Measurements from ENCODE around the gene COL12A1.
A peak's percentile ranks its signal among the peaks of the same experiment; 100 is the strongest.
"Not testable (repeated sequence)": the region's sequence is repeated elsewhere in the genome, so short reads cannot be mapped to it uniquely, and the experiment has no call there.

The COL12A1 gene

GRCh38 chr6:75201901-75202672 is 3.8 kb downstream of the COL12A1 start:
- Histone ChIP-seq H3K9me3 (ENCODE audit: insufficient read depth, low read depth, low read length) (no peaks in the 10 kb centered on the region), H3K27me3 (ENCODE audit: insufficient read depth, low read length) (peaks cover 76% of the 10 kb centered on the region), H3K9ac (ENCODE audit: low read depth, low read length) (no peak overlapping the region; the same call in 1 of the 2 replicates), H3K4me3 (ENCODE audit: low read length) (peak overlapping the region; percentile 55), H3K36me3 (ENCODE audit: insufficient read depth, low read length) (no peaks in the 10 kb centered on the region), H3K27ac (ENCODE audit: low read depth, low read length) (no peak overlapping the region), H3K4me1 (ENCODE audit: insufficient read depth, low read length) (peaks cover 13% of the 10 kb centered on the region; the same call in 1 of the 2 replicates)
- 2% methylated on average over 46 of the region's 46 CpGs for WGBS

DNA sequence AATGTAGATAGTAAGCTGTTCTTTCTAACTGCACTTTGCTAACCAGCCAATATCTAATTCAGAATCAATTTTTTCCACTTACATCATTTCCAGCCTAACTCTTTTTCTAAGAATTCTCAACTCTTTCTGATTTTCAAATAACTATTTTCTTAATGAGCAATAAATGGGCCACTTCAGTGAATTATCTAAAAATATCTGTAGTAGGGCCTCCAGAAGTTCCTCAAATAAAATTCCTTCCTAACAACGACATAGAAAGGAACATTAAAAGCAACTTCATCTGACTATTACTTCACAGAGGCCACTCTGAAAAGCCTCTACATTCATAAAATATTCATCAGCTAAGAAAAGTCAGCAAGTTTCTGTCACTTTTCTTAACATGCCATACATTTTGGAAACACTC is 4.8 kb downstream of the COL12A1 start:
- Histone ChIP-seq H3K4me3 (ENCODE audit: low read length) (0 out of 2 replicates have a peak overlapping the region, but pooled peaks have one; percentile 55), H3K36me3 (ENCODE audit: insufficient read depth, low read length) (no peaks in the 10 kb centered on the region), H3K27me3 (ENCODE audit: insufficient read depth, low read length) (peaks cover 65% of the 10 kb centered on the region), H3K9me3 (ENCODE audit: insufficient read depth, low read depth, low read length) (no peaks in the 10 kb centered on the region), H3K9ac (ENCODE audit: low read depth, low read length) (no peak overlapping the region), H3K4me1 (ENCODE audit: insufficient read depth, low read length) (peaks cover 13% of the 10 kb centered on the region; the same call in 1 of the 2 replicates), H3K27ac (ENCODE audit: low read depth, low read length) (no peak overlapping the region)
- 64% methylated on average over 1 of the region's 1 CpG for WGBS

- H3K4me3 ChIP-seq (ENCODE audit: low read length) = no peak overlapping the region
- H3K9me3 ChIP-seq (ENCODE audit: insufficient read depth, low read depth, low read length) = no peaks in the 10 kb centered on the region
- peaks cover 13% of the 10 kb centered on the region; the same call in 1 of the 2 replicates for H3K4me1 ChIP-seq (ENCODE audit: insufficient read depth, low read length)
- 88% methylated on average over 3 of the region's 3 CpGs for WGBS
- H3K27ac ChIP-seq (ENCODE audit: low read depth, low read length) = no peak overlapping the region
- H3K27me3 ChIP-seq (ENCODE audit: insufficient read depth, low read length) = peaks cover 54% of the 10 kb centered on the region
- H3K36me3 ChIP-seq (ENCODE audit: insufficient read depth, low read length) = no peaks in the 10 kb centered on the region
- H3K9ac ChIP-seq (ENCODE audit: low read depth, low read length) = no peak overlapping the region
Measured at GRCh38 chr6:75199889-75200288, 6.0 kb downstream of the COL12A1 start.

DNA sequence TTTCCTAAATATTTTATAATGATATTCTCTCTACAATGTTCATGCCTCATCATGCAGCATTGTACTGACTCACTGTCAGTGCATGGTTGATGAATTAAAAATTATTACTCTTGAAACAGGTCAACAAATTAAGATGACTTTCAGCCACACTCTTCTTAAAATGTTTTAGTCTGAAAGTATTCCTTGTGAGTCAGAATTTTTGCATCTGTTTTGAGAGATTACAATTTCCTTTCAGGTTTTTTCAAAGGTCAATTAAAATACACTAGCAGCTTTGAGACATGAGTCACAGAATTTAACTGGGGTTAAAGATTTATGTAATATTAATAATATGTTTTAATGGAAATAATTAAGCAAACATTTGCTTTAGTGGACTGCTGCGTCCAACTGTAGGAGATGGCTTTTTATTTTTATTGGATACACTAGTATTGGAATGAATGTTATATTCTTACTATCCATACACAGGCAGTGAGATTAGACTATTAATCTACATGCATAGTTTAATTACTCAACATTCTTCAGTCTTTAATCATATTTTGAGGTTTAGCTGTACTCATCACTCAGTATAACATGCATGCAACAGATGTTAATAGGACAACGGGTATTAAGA is 9.7 kb downstream of the COL12A1 start:
- Histone ChIP-seq H3K36me3 (ENCODE audit: insufficient read depth, low read length) (no peaks in the 10 kb centered on the region), H3K9me3 (ENCODE audit: insufficient read depth, low read depth, low read length) (no peaks in the 10 kb centered on the region), H3K4me3 (ENCODE audit: low read length) (no peak overlapping the region), H3K4me1 (ENCODE audit: insufficient read depth, low read length) (no peaks in the 10 kb centered on the region), H3K27me3 (ENCODE audit: insufficient read depth, low read length) (peaks cover 17% of the 10 kb centered on the region), H3K27ac (ENCODE audit: low read depth, low read length) (no peak overlapping the region), H3K9ac (ENCODE audit: low read depth, low read length) (no peak overlapping the region)
- WGBS = no CpG with 5 or more reads among the region's 2 CpGs

- H3K4me3 ChIP-seq (ENCODE audit: low read length) = no peak overlapping the region
- H3K4me1 ChIP-seq (ENCODE audit: insufficient read depth, low read length) = no peaks in the 10 kb centered on the region
- no peaks in the 10 kb centered on the region; the same call in 1 of the 2 replicates for H3K36me3 ChIP-seq (ENCODE audit: insufficient read depth, low read length)
- no peak overlapping the region for H3K9ac ChIP-seq (ENCODE audit: low read depth, low read length)
- no peaks in the 10 kb centered on the region for H3K27me3 ChIP-seq (ENCODE audit: insufficient read depth, low read length)
- 86% methylated on average over 2 of the region's 3 CpGs for WGBS
- H3K9me3 ChIP-seq (ENCODE audit: insufficient read depth, low read depth, low read length) = peaks cover 2% of the 10 kb centered on the region; the same call in 1 of the 2 replicates
- no peak overlapping the region for H3K27ac ChIP-seq (ENCODE audit: low read depth, low read length)
Measured at GRCh38 chr6:75188221-75188925, 17.5 kb downstream of the COL12A1 start.

DNA sequence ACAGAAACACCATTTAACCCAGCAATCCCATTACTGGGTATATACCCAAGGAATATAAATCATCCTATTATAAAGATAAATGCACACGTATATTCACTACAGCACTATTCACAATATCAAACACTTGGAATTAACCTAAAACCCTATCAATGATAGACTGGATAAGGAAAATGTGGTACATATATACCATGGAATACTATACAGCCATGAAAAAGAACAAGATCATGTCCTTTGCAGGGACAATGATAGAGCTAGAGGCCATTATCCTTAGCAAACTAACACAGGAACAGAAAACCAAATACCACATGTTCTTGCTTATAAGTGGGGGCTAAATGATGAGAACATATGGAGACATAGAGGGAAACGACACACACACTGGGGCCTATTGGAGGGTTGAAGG is 19.3 kb downstream of the COL12A1 start:
- not testable (repeated sequence) for H3K9me3 ChIP-seq (ENCODE audit: insufficient read depth, low read depth, low read length); H3K36me3 ChIP-seq (ENCODE audit: insufficient read depth, low read length); H3K4me3 ChIP-seq (ENCODE audit: low read length); H3K9ac ChIP-seq (ENCODE audit: low read depth, low read length); H3K27ac ChIP-seq (ENCODE audit: low read depth, low read length); H3K27me3 ChIP-seq (ENCODE audit: insufficient read depth, low read length); H3K4me1 ChIP-seq (ENCODE audit: insufficient read depth, low read length)
- WGBS = 97% methylated on average over 1 of the region's 2 CpGs

GRCh38 chr6:75183099-75183541 is 22.7 kb downstream of the COL12A1 start:
- H3K4me1 ChIP-seq (ENCODE audit: insufficient read depth, low read length) = no peaks in the 10 kb centered on the region

GRCh38 chr6:75180864-75181263 is 25.0 kb downstream of the COL12A1 start:
- no peaks in the 10 kb centered on the region for H3K27me3 ChIP-seq (ENCODE audit: insufficient read depth, low read length)
- H3K9me3 ChIP-seq (ENCODE audit: insufficient read depth, low read depth, low read length) = no peaks in the 10 kb centered on the region
- H3K4me1 ChIP-seq (ENCODE audit: insufficient read depth, low read length) = no peaks in the 10 kb centered on the region
- H3K27ac ChIP-seq (ENCODE audit: low read depth, low read length) = no peak overlapping the region
- no peak overlapping the region for H3K4me3 ChIP-seq (ENCODE audit: low read length)
- no peaks in the 10 kb centered on the region for H3K36me3 ChIP-seq (ENCODE audit: insufficient read depth, low read length)
- 97% methylated on average over 4 of the region's 5 CpGs for WGBS
- no peak overlapping the region for H3K9ac ChIP-seq (ENCODE audit: low read depth, low read length)

More at GRCh38 chr6:75183099-75183541, 22.7 kb downstream of the COL12A1 start:
- no peak overlapping the region for H3K27ac ChIP-seq (ENCODE audit: low read depth, low read length)
- no peak overlapping the region for H3K4me3 ChIP-seq (ENCODE audit: low read length)
- H3K27me3 ChIP-seq (ENCODE audit: insufficient read depth, low read length) = no peaks in the 10 kb centered on the region
- H3K9me3 ChIP-seq (ENCODE audit: insufficient read depth, low read depth, low read length) = peaks cover 2% of the 10 kb centered on the region; the same call in 1 of the 2 replicates
- H3K9ac ChIP-seq (ENCODE audit: low read depth, low read length) = no peak overlapping the region
- WGBS = 94% methylated on average over 5 of the region's 5 CpGs
- H3K36me3 ChIP-seq (ENCODE audit: insufficient read depth, low read length) = no peaks in the 10 kb centered on the region; the same call in 1 of the 2 replicates

- Histone ChIP-seq H3K36me3 (ENCODE audit: insufficient read depth, low read length) (no peaks in the 10 kb centered on the region), H3K9ac (ENCODE audit: low read depth, low read length) (no peak overlapping the region), H3K4me1 (ENCODE audit: insufficient read depth, low read length) (no peaks in the 10 kb centered on the region), H3K4me3 (ENCODE audit: low read length) (no peak overlapping the region), H3K9me3 (ENCODE audit: insufficient read depth, low read depth, low read length) (no peaks in the 10 kb centered on the region), H3K27ac (ENCODE audit: low read depth, low read length) (no peak overlapping the region), H3K27me3 (ENCODE audit: insufficient read depth, low read length) (no peaks in the 10 kb centered on the region)
- WGBS = 100% methylated on average over 1 of the region's 1 CpG
Measured at GRCh38 chr6:75178757-75179156, 27.1 kb downstream of the COL12A1 start.

- Histone ChIP-seq H3K36me3 (ENCODE audit: insufficient read depth, low read length) (no peaks in the 10 kb centered on the region), H3K27me3 (ENCODE audit: insufficient read depth, low read length) (no peaks in the 10 kb centered on the region), H3K4me3 (ENCODE audit: low read length) (no peak overlapping the region), H3K27ac (ENCODE audit: low read depth, low read length) (no peak overlapping the region), H3K9me3 (ENCODE audit: insufficient read depth, low read depth, low read length) (no peaks in the 10 kb centered on the region), H3K4me1 (ENCODE audit: insufficient read depth, low read length) (no peaks in the 10 kb centered on the region), H3K9ac (ENCODE audit: low read depth, low read length) (no peak overlapping the region)
- 91% methylated on average over 3 of the region's 3 CpGs for WGBS
Measured at GRCh38 chr6:75176076-75176582, 29.7 kb downstream of the COL12A1 start.

GRCh38 chr6:75171986-75172385 is 33.9 kb downstream of the COL12A1 start:
- no peak overlapping the region for H3K4me3 ChIP-seq (ENCODE audit: low read length)
- H3K9ac ChIP-seq (ENCODE audit: low read depth, low read length) = no peak overlapping the region
- no peak overlapping the region for H3K27ac ChIP-seq (ENCODE audit: low read depth, low read length)
- peaks cover 10% of the 10 kb centered on the region for H3K4me1 ChIP-seq (ENCODE audit: insufficient read depth, low read length)
- no peaks in the 10 kb centered on the region for H3K36me3 ChIP-seq (ENCODE audit: insufficient read depth, low read length)
- no peaks in the 10 kb centered on the region for H3K9me3 ChIP-seq (ENCODE audit: insufficient read depth, low read depth, low read length)
- 100% methylated on average over 1 of the region's 4 CpGs for WGBS
- H3K27me3 ChIP-seq (ENCODE audit: insufficient read depth, low read length) = no peaks in the 10 kb centered on the region
